Epithelial cell of prostate (primary cell): ENCODE measurements around the gene SEL1L3.

ENCODE experiments used
- DNase-seq: peaks from one replicate; pipeline ENCODE4 v3.0.0-alpha.2; 2011; ENCODE audit warnings: low read depth, low spot score
- H3K27ac ChIP-seq: fragments of 450-650 bp; 2 replicates; pipeline ENCODE4 v1.5.1; 2017; ENCODE audit warnings: mild to moderate bottlenecking

SEL1L3 gene

GRCh38 chr4:25760048-25760447 is 102.7 kb downstream of the SEL1L3 start:
- no peak overlapping the region for H3K27ac ChIP-seq
- DNase-seq = no peak

- no peak overlapping the region for H3K27ac ChIP-seq
Measured at GRCh38 chr4:25759101-25759500, 103.7 kb downstream of the SEL1L3 start.

GRCh38 chr4:25757452-25757851 is 105.3 kb downstream of the SEL1L3 start:
- H3K27ac ChIP-seq = no peak overlapping the region
- DNase-seq = no peak

More at GRCh38 chr4:25759101-25759500, 103.7 kb downstream of the SEL1L3 start:
- no peak for DNase-seq

DNA sequence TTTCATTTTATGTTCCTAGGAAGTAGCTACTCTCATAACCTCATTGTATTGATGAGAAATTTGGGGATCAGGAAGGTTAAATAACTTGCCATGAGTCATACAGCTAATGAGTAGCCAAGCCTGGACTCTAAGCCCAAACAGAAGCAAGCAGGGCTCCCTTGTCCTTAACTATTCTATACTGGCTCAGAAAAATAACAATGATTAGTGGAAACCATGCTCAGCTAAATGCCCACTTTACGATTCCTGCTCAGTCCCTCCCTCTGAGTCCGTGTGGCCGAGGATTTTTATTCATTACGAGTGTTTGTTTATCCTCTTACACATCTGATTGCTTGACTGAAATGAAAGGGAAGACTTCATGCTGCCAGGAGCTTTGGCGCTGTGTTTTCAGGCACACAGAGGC is 106.3 kb downstream of the SEL1L3 start:
- no peak overlapping the region for H3K27ac ChIP-seq
- DNase-seq = no peak

DNA sequence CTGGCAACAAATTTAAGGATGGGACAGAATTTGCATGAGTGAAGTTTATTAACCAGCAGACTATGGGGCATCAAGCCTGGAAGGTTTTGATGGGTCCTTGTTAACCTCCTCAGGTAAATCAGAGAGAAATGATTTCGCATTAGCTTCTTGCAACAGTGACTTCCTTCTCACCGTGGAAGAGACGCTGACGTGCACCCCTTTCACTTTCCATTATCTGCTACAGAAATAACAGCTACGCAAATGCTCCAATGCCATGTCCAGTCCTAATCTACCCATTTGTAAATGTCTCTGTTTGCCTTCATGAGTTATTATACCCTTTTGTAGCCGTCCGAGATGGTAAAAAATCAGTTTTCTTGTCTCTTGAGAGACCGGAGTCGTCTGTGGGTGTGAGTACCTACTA is 106.9 kb downstream of the SEL1L3 start:
- no peak for DNase-seq
- no peak overlapping the region for H3K27ac ChIP-seq

GRCh38 chr4:25753239-25753638 is 109.5 kb downstream of the SEL1L3 start:
- H3K27ac ChIP-seq = no peak overlapping the region
- no peak for DNase-seq

DNA sequence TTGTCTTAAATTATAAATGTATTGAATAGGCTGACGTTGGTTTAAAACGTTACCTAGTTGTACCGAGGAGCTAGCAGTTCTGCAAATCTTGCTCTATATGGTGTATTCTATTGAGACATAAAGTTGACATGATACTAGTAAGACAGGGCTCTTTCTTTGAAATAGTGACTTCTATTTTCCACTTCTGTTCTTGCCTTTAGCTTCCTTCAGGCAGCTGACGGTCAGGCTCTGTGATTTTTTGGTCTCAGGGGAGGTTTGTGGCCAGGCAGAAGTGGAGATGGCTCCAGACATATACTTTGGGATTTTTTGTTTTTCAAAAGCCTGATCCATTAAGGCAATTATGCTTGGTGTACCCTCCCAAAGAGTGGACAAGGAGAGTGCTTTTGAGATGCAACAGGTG is 111.9 kb downstream of the SEL1L3 start:
- H3K27ac ChIP-seq = no peak overlapping the region
- DNase-seq = no peak

DNA sequence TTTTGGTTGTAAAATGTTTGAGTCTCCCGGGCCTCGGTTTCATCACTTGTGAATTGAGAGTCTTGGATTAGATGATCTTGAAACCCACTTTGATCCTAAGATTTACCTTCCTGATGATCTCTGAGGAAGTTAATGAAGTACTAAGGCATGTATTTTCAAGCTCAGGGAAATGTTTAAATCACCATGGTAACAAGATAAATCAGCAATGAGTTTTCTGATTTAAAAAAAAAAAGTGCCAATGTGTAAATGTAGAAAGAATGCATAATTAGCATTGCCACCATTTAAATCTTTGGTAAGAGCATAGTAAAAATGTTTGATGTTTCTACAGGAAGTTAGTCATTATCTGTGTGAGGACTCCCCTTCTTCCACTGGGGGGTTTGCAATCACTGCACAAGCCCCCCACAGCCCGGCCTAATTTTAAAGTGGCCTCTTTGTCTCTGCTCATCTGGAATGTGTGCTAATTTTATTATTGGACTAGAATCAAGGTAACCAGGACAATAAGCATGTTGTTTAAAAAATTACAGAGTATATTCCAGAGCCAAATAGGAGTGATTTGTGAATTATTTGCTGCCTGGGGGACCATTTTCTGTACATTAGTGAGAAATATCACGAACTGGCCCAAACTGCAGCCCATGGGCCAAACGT is 113.5 kb downstream of the SEL1L3 start:
- no peak for DNase-seq
- H3K27ac ChIP-seq = no peak overlapping the region

- no peak for DNase-seq
- no peak overlapping the region for H3K27ac ChIP-seq
Measured at GRCh38 chr4:25743971-25744370, 118.8 kb downstream of the SEL1L3 start.

DNA sequence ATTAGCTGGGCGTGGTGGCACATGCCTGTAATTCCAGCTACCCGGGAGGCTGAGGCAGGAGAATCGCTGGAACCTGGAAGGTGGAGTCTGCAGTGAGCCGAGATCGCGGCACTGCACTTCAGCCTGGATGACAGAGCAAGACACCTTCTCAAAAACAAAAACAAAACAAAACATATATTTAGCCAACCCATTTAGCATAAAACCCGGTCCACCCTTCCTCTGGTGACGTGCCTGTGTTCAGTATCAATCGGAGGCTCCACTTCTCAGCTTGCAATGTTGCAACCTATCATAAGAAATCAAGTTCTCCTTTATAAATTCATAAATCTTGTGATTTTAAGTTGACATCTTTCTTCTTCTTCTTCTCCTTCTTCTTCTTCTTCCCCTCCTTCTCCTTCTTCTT is 133.2 kb downstream of the SEL1L3 start:
- no peak overlapping the region for H3K27ac ChIP-seq
- no peak for DNase-seq

GRCh38 chr4:25728886-25729285 is 133.9 kb downstream of the SEL1L3 start:
- DNase-seq = no peak
- H3K27ac ChIP-seq = no peak overlapping the region

- DNase-seq = no peak
- no peak overlapping the region for H3K27ac ChIP-seq
Measured at GRCh38 chr4:25727711-25728493, 134.9 kb downstream of the SEL1L3 start.

DNA sequence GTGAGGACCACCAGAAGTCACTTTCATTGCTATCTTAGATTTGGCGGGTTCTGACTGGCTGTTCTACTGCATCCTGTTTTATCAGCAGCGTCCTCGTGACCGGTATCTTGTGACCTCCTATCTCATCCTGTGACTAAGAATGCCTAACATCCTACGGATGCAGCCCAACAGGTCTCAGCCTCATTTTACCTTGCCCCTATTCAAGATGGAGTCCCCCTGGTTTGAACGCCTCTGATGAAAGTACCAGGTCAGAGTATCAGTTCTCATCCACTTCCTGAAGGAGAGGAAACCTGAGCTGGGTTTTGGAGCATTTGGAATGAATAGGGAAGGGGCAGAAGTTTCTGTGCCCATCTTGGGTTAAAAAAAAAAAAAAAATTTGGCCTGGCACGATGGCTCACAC is 136.9 kb downstream of the SEL1L3 start:
- no peak for DNase-seq
- H3K27ac ChIP-seq = no peak overlapping the region

GRCh38 chr4:25723409-25723808 is 139.4 kb downstream of the SEL1L3 start:
- H3K27ac ChIP-seq = no peak overlapping the region
- DNase-seq = no peak

DNA sequence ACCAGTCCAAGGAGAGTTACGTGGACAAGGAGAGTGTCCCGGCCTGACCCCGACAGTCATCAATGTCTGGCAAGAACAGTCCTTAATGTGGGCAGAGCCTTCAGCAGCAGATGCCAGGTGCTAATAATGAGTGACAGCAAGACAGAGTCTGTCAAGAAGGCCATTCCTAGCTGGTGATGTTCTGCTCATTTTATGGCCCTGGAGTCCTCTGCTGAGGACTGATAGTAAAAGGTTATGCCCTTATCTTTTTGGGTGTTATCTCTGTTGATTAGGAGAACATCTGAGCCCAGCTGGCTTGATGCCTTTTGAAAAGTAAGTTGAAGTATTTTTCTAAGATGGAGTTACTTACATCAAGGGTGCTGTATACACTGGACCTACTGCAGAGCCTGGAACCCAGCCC is 139.8 kb downstream of the SEL1L3 start:
- DNase-seq = no peak
- no peak overlapping the region for H3K27ac ChIP-seq

GRCh38 chr4:25713812-25714211 is 149.0 kb downstream of the SEL1L3 start:
- no peak for DNase-seq

GRCh38 chr4:25712611-25713010 is 150.2 kb downstream of the SEL1L3 start:
- no peak overlapping the region for H3K27ac ChIP-seq
- no peak for DNase-seq

More at GRCh38 chr4:25713812-25714211, 149.0 kb downstream of the SEL1L3 start:
- H3K27ac ChIP-seq = no peak overlapping the region

DNA sequence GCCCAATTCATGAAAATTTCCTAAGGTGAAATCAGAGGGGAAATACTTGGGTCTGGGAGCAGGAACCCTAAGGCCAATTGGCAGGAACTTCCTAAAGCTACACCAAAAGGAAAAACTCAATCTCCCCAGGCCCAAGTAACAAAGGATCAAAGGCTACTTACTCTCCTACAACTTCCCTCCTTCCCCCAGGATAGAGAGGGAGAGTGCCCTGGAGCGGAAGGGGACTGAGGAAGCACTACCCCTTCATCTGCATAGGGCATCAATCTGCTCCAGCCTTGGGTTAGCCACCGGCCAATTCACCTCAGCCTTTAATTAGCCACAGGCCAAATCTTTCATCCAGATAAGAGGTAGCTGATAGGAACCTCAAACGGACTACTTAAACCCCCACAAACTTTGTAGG is 152.2 kb downstream of the SEL1L3 start:
- no peak for DNase-seq
- no peak overlapping the region for H3K27ac ChIP-seq

DNA sequence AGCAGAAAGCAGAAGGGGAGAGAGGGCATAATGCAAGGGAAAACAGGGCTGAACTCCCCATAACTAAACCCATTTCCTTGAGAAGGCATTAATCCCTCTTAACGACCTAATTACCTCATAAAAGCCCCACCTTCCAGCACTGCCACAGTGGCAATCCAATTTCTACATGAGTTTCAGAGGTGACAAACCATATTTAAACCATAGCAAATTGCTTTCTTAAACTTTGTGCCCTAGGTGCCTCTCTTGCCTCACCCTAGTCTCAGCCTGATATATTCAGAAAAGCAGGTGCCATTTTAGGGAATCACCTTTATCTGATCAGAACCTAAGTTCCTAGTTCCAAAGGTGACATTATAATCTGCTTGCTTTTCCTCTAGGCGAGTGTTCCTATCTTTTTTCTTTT is 158.3 kb downstream of the SEL1L3 start:
- no peak for DNase-seq
- no peak overlapping the region for H3K27ac ChIP-seq

DNA sequence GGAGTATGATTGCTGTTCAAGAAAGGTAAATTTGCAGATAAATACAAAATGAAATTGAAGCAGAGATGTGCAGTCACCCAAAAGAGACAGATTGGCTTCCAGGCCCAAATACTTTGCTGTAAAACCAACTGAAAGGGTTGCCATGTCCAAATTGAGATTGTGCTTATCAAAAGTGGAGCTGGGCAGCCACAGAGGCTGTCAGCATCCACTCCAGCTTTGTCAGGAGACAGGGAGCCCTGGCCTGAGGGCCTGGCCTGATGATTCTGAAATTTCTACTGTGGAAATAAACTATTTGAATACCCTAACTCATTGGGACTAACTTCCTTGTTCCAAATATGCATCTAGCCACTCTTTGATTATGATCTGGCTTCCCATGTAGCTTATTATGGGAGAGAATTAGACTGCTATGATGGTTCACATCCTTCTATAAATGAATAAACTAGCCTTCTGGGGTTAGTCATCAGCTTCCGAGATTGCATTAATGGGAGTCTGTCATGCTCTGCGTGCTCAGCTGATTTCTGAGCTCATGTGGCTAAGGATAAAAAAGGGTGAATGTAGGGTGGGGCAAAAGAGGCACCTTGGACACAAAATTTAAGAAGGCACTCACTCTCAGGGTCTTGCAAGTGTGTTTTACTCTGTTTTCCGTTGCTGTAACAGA is 158.9 kb downstream of the SEL1L3 start:
- no peak overlapping the region for H3K27ac ChIP-seq
- no peak for DNase-seq

GRCh38 chr4:25702848-25703247 is 159.9 kb downstream of the SEL1L3 start:
- no peak overlapping the region for H3K27ac ChIP-seq
- no peak for DNase-seq
